ENCODE data around the gene ZNF474. TPM values are rescaled to one million over a fixed set of nuclear protein-coding genes. Genes with fewer than 3 reads are reported as not detected.
A peak's percentile ranks its signal among the peaks of the same experiment; 100 is the strongest.

The ZNF474 gene
- total RNA-seq, 1 experiment from 2014 or later: not detected

DNA sequence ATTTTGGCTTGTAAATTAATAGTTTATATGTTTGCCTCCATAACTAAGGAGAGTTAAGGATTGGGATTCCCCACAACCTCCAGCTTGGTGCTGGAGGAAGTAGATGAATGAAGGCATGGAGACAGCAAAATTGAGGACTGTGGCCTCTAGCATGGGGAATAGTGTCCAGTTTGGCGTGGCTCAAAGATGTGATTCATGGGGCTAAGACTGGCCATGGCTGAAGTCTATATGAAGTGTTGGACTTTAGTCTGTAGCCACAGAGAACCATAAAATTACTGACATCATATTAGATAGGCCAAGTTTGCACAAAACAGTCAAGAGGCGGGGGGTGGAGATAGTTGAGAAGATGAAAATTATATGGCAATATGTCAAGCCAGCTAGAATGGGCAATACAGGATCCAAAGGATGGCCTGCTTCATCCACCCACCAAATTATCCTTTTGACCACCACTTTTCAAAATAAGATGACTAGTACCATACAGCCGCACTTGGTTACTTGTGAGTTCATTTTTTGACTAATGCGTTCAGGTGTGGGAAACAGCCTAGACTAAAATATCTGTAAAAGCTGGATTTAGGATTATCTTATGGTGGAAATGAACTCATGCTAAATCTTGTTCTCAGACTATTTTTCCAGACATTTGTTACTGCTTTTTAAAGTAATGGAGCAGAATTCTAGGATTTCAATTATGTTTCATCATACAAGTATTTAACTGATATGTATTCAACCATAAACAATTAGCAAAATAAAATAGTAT, 40.2 kb downstream of the ZNF474 start:
- TF ChIP-seq ZNF232 (CRISPR knock-in tag; IDR thresholded peaks at IDR 0.05): no peak
- Mint-ChIP-seq H3K27me3 (ENCODE audit: low read depth) (no peaks in the 10 kb centered on the region), H3K4me1 (peaks cover 14% of the 10 kb centered on the region), H3K27ac (no peak overlapping the region), H3K9me3 (0 out of 2 replicates have a peak, but pooled peaks cover 3% of the 10 kb centered on the region), H3K4me3 (no peak overlapping the region), H3K36me3 (no peaks in the 10 kb centered on the region)
- no peak for DNase-seq (ENCODE audit: low spot score)
- ChIA-PET CTCF (interaction anchor here (0.7 to 2.6 kb wide), 3 partner anchors 13 to 78 kb away, joined by 3 to 24 read pairs (median 8); no protein-coding TSS in a partner anchor), POLR2A (no interaction called here)
- ATAC-seq: no peak

DNA sequence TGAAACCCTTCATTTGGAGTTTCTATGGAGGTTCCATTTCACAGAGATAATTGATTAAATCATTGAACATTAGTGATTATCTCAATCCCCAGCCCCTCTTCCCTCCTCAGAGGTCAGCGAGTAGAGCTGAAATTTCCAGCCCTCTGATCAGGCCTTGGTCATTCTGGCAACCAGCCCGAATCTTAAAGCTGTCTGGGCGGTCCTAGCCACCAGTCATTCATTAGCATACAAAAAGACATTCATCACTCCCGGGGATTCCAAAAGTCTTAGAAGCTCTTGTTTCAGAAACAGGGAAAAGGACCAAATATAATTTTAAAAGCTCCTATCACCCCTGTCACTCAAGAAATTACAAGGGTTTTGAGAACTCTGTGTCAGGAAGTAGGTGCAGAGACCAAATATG, 41.3 kb downstream of the ZNF474 start:
- TF ChIP-seq, protein P1, sequence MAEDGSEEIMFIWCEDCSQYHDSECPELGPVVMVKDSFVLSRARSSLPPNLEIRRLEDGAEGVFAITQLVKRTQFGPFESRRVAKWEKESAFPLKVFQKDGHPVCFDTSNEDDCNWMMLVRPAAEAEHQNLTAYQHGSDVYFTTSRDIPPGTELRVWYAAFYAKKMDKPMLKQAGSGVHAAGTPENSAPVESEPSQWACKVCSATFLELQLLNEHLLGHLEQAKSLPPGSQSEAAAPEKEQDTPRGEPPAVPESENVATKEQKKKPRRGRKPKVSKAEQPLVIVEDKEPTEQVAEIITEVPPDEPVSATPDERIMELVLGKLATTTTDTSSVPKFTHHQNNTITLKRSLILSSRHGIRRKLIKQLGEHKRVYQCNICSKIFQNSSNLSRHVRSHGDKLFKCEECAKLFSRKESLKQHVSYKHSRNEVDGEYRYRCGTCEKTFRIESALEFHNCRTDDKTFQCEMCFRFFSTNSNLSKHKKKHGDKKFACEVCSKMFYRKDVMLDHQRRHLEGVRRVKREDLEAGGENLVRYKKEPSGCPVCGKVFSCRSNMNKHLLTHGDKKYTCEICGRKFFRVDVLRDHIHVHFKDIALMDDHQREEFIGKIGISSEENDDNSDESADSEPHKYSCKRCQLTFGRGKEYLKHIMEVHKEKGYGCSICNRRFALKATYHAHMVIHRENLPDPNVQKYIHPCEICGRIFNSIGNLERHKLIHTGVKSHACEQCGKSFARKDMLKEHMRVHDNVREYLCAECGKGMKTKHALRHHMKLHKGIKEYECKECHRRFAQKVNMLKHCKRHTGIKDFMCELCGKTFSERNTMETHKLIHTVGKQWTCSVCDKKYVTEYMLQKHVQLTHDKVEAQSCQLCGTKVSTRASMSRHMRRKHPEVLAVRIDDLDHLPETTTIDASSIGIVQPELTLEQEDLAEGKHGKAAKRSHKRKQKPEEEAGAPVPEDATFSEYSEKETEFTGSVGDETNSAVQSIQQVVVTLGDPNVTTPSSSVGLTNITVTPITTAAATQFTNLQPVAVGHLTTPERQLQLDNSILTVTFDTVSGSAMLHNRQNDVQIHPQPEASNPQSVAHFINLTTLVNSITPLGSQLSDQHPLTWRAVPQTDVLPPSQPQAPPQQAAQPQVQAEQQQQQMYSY (CRISPR knock-in tag; IDR thresholded peaks at IDR 0.05): no peak
- H3K9me3 Mint-ChIP-seq: 0 out of 2 replicates have a peak, but pooled peaks cover 3% of the 10 kb centered on the region
- ChIA-PET CTCF (interaction anchor here (0.7 to 2.6 kb wide), 5 partner anchors 12 to 330 kb away, joined by 3 to 24 read pairs (median 6); no protein-coding TSS in a partner anchor), POLR2A (no interaction called here)
- no peaks in the 10 kb centered on the region for H3K36me3 Mint-ChIP-seq
- no peaks in the 10 kb centered on the region for H3K27me3 Mint-ChIP-seq (ENCODE audit: low read depth)
- no peak overlapping the region for H3K4me3 Mint-ChIP-seq
- DNase-seq (ENCODE audit: low spot score) (peak; percentile 36), ATAC-seq (peak; percentile 98)
- no peak overlapping the region for H3K27ac Mint-ChIP-seq
- H3K4me1 Mint-ChIP-seq: peaks cover 14% of the 10 kb centered on the region

DNA sequence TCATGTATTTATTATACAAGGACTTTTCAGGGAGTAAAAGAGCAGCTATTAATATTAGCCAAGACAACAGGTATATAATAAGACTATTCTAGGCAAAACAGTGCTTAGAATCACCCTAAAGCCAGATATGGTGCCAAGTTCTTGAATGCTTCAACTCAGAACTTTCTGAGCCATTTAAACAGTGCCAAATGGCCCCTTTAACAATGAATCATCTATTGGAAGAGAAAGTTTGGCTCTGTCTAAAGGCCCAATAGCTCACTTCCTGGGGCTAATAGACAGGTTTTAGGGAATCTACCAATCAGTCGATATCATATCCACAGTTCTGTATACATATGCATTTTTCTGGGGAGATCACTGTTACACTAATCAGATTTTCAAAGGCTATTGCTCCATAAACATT, 42.9 kb downstream of the ZNF474 start:
- Mint-ChIP-seq H3K9me3 (0 out of 2 replicates have a peak, but pooled peaks cover 3% of the 10 kb centered on the region), H3K4me3 (no peak overlapping the region), H3K36me3 (no peaks in the 10 kb centered on the region), H3K4me1 (peaks cover 14% of the 10 kb centered on the region), H3K27me3 (ENCODE audit: low read depth) (no peaks in the 10 kb centered on the region), H3K27ac (no peak overlapping the region)
- DNase-seq (ENCODE audit: low spot score) (no peak), ATAC-seq (no peak)
- ChIA-PET POLR2A (no interaction called here), CTCF (interaction anchor here (2.6 kb wide), 1 partner anchor 16 kb away, joined by 24 read pairs; no protein-coding TSS in a partner anchor)
- TF ChIP-seq ZNF263 (CRISPR knock-in tag; IDR thresholded peaks at IDR 0.05; ENCODE audit: low read depth) (no peak), GABPB1 (CRISPR knock-in tag; IDR thresholded peaks at IDR 0.05) (no peak), ZNF219 (CRISPR knock-in tag; IDR thresholded peaks at IDR 0.05; ENCODE audit: borderline replicate concordance) (no peak)
- TF ChIP-seq, protein P2, sequence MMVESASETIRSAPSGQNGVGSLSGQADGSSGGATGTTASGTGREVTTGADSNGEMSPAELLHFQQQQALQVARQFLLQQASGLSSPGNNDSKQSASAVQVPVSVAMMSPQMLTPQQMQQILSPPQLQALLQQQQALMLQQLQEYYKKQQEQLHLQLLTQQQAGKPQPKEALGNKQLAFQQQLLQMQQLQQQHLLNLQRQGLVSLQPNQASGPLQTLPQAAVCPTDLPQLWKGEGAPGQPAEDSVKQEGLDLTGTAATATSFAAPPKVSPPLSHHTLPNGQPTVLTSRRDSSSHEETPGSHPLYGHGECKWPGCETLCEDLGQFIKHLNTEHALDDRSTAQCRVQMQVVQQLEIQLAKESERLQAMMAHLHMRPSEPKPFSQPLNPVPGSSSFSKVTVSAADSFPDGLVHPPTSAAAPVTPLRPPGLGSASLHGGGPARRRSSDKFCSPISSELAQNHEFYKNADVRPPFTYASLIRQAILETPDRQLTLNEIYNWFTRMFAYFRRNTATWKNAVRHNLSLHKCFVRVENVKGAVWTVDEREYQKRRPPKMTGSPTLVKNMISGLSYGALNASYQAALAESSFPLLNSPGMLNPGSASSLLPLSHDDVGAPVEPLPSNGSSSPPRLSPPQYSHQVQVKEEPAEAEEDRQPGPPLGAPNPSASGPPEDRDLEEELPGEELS (CRISPR knock-in tag; IDR thresholded peaks at IDR 0.05): no peak
- TF ChIP-seq, protein P3, sequence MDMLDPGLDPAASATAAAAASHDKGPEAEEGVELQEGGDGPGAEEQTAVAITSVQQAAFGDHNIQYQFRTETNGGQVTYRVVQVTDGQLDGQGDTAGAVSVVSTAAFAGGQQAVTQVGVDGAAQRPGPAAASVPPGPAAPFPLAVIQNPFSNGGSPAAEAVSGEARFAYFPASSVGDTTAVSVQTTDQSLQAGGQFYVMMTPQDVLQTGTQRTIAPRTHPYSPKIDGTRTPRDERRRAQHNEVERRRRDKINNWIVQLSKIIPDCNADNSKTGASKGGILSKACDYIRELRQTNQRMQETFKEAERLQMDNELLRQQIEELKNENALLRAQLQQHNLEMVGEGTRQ (CRISPR knock-in tag; IDR thresholded peaks at IDR 0.05): no peak
- TF ChIP-seq, protein P4, sequence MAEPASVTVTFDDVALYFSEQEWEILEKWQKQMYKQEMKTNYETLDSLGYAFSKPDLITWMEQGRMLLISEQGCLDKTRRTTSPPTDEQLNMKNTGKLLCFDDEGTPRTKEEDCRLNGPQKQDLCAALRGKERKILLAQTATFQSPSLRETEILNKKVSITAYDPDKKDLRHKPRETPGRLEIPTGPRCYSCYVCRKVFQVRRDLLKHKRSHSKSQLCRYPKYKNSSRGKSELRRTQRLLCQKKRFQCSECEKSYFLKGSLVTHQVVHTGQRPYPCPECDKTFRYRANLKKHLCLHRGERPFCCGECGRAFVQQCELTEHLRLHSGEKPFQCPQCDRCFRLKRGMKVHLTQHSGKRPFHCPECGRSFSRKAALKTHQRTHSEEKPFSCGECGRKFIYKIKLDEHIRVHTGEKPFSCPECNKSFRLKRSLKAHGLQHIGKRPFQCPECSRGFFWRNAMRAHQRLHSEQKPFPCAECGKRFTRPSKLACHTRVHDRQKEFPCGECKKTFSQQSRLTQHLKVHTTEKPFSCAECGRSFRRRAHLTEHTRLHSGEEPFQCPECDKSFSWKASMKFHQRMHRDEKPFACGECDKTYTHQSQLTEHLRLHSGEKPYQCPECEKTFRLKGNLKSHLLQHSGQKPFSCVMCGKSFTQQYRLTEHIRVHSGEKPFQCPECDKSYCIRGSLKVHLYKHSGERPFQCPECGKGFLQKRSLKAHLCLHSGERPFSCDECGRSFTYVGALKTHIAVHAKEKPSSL (CRISPR knock-in tag; conservative IDR thresholded peaks at IDR 0.05): no peak
- TF ChIP-seq, protein P5, sequence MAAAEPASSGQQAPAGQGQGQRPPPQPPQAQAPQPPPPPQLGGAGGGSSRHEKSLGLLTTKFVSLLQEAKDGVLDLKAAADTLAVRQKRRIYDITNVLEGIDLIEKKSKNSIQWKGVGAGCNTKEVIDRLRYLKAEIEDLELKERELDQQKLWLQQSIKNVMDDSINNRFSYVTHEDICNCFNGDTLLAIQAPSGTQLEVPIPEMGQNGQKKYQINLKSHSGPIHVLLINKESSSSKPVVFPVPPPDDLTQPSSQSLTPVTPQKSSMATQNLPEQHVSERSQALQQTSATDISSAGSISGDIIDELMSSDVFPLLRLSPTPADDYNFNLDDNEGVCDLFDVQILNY (CRISPR knock-in tag; IDR thresholded peaks at IDR 0.05): no peak

All from WTC11 (cell line).